IMR-90 (cell line): ENCODE results near the gene AICDA. TPM values are rescaled to one million over a fixed set of nuclear protein-coding genes. Genes with fewer than 3 reads are reported as not detected.

Experiments
- ATAC-seq: fragments of 200-7000 bp; cut with Tn5 transposase; 2 replicates; pipeline ENCODE4 v1.9.1; 2020; ENCODE audit warnings: low read depth, mild to moderate bottlenecking, moderate library complexity
- BruUV-seq: library from RNA; stranded (reverse); fragments of 400-500 nt; replicated peaks from 2 replicates; lab custom pipeline; 2021; lab: Mats Ljungman, UMichigan
- CTCF ChIA-PET: fragments of 300-600 bp; formaldehyde crosslinking; extraction: SDS; loops from one replicate; lab custom pipeline; 2021; ENCODE audit warnings: antibody characterized with exemption; lab: Yijun Ruan, JAX
- POLR2A ChIA-PET: fragments of 300-600 bp; sonication (Branson Sonifier 250); formaldehyde crosslinking; loops from one replicate; lab custom pipeline; 2022; ENCODE audit warnings: antibody characterized with exemption; ENCODE audit not compliant: unreplicated experiment; lab: Charles Lee
- DNase-seq: peaks from one replicate; pipeline ENCODE4 v3.0.0; 2013
- H2AFZ ChIP-seq: replicated peaks from 2 replicates; pipeline ENCODE3; 2013; ENCODE audit warnings: low read length, mild to moderate bottlenecking; ENCODE audit not compliant: poor library complexity
- H2AK5ac ChIP-seq: 2 replicates; pipeline ENCODE4 v1.6.1; 2013; ENCODE audit warnings: low read depth, low read length, inconsistent platforms
- H2AK9ac ChIP-seq: replicated peaks from 2 replicates; pipeline ENCODE3; 2013; ENCODE audit warnings: mild to moderate bottlenecking, low read depth, low read length, moderate library complexity; ENCODE audit not compliant: poor library complexity
- H2BK120ac ChIP-seq: 2 replicates; pipeline ENCODE4 v1.6.1; 2013; ENCODE audit warnings: low read depth, low read length, inconsistent platforms
- H2BK15ac ChIP-seq: 3 replicates; pipeline ENCODE4 v1.6.1; 2013; ENCODE audit warnings: low read depth, low read length, inconsistent platforms
- H2BK20ac ChIP-seq: 2 replicates; pipeline ENCODE4 v1.6.1; 2013; ENCODE audit warnings: low read depth, mild to moderate bottlenecking, inconsistent platforms, low read length, moderate library complexity
- H2BK5ac ChIP-seq: 2 replicates; pipeline ENCODE4 v1.6.1; 2013; ENCODE audit warnings: mild to moderate bottlenecking, low read depth, low read length, inconsistent platforms; ENCODE audit not compliant: poor library complexity, severe bottlenecking
- H3K14ac ChIP-seq: replicated peaks from 2 replicates; pipeline ENCODE4 v1.6.1; 2013; ENCODE audit warnings: low read depth, low read length, inconsistent platforms
- H3K18ac ChIP-seq: 2 replicates; pipeline ENCODE4 v1.6.1; 2013; ENCODE audit warnings: low read depth, low read length, control low read depth
- H3K23ac ChIP-seq: 2 replicates; pipeline ENCODE4 v1.6.1; 2013; ENCODE audit warnings: low read depth, low read length, inconsistent platforms
- H3K27ac ChIP-seq: 2 replicates; pipeline ENCODE4 v1.5.1; 2013; ENCODE audit warnings: mild to moderate bottlenecking, control low read depth, low read length; ENCODE audit not compliant: insufficient read depth
- H3K27me3 ChIP-seq: 2 replicates; pipeline ENCODE4 v1.6.1; 2013; ENCODE audit warnings: low read length; ENCODE audit not compliant: control insufficient read depth, insufficient read depth
- H3K36me3 ChIP-seq: 2 replicates; pipeline ENCODE4 v1.6.1; 2013; ENCODE audit warnings: low read length, mixed read lengths; ENCODE audit not compliant: control insufficient read depth, insufficient read depth
- H3K4ac ChIP-seq: 2 replicates; pipeline ENCODE4 v1.6.1; 2013; ENCODE audit warnings: low read depth, low read length, inconsistent platforms
- H3K4me1 ChIP-seq: 2 replicates; pipeline ENCODE4 v1.6.1; 2013; ENCODE audit warnings: low read length, mixed read lengths; ENCODE audit not compliant: control insufficient read depth, insufficient read depth
- H3K4me2 ChIP-seq: 2 replicates; pipeline ENCODE4 v1.6.1; 2013; ENCODE audit warnings: low read depth, mild to moderate bottlenecking, control low read depth, low read length, moderate library complexity
- H3K4me3 ChIP-seq: 2 replicates; pipeline ENCODE4 v1.5.1; 2013; ENCODE audit warnings: low read depth, mild to moderate bottlenecking, control low read depth, low read length, moderate library complexity; ENCODE audit not compliant: insufficient read depth
- H3K56ac ChIP-seq: 2 replicates; pipeline ENCODE4 v1.6.1; 2013; ENCODE audit warnings: low read length, inconsistent platforms; ENCODE audit not compliant: insufficient read depth; ENCODE audit errors: extremely low read depth
- H3K79me1 ChIP-seq, 2 experiments: 2 replicates each; pipeline ENCODE4 v1.6.1; 2013; ENCODE audit warnings: low read length in 2 of 2, inconsistent platforms in 1 of 2, low read depth in 1 of 2
- H3K9ac ChIP-seq: 2 replicates; pipeline ENCODE4 v1.6.1; 2013; ENCODE audit warnings: low read depth, low read length, control low read depth
- H3K9me1 ChIP-seq: 2 replicates; pipeline ENCODE4 v1.6.1; 2013; ENCODE audit warnings: low read length, inconsistent platforms; ENCODE audit not compliant: insufficient read depth
- H3K9me3 ChIP-seq: 2 replicates; pipeline ENCODE4 v1.6.1; 2013; ENCODE audit warnings: low read length; ENCODE audit not compliant: control insufficient read depth, insufficient read depth
- H4K20me1 ChIP-seq: 2 replicates; pipeline ENCODE4 v1.6.1; 2013; ENCODE audit warnings: low read length, inconsistent platforms; ENCODE audit not compliant: insufficient read depth
- H4K5ac ChIP-seq: 2 replicates; pipeline ENCODE4 v1.6.1; 2013; ENCODE audit warnings: mild to moderate bottlenecking, low read depth, low read length, control low read depth
- H4K8ac ChIP-seq, 2 experiments: 2 replicates each; pipeline ENCODE4 v1.6.1; 2013; ENCODE audit warnings: low read depth in 2 of 2, low read length in 2 of 2, control low read depth in 1 of 2, inconsistent platforms in 1 of 2
- H4K91ac ChIP-seq: 2 replicates; pipeline ENCODE4 v1.6.1; 2013; ENCODE audit warnings: low read depth, low read length, inconsistent platforms; ENCODE audit not compliant: insufficient read depth
- CHD1 ChIP-seq: IDR thresholded peaks from 2 replicates; pipeline ENCODE4 v1.6.1; 2012; ENCODE audit warnings: low read depth, low read length, improper control_type of control experiment
- FOS ChIP-seq: fragments of 150-350 bp; IDR thresholded peaks from 2 replicates; pipeline ENCODE4 v1.6.1; 2016; ENCODE audit warnings: low read depth, low read length
- MAFK ChIP-seq: IDR thresholded peaks from 2 replicates; pipeline ENCODE4 v1.6.1; 2012; ENCODE audit warnings: low read depth, low read length, improper control_type of control experiment
- MAZ ChIP-seq: IDR thresholded peaks from 2 replicates; pipeline ENCODE4 v1.6.1; 2012; ENCODE audit warnings: low read depth, mild to moderate bottlenecking, low read length, improper control_type of control experiment, moderate library complexity, borderline replicate concordance
- POLR2A ChIP-seq: IDR thresholded peaks from 2 replicates; pipeline ENCODE4 v1.6.1; 2012; ENCODE audit warnings: mild to moderate bottlenecking, low read depth, low read length
- RAD21 ChIP-seq: IDR thresholded peaks from 2 replicates; pipeline ENCODE4 v1.6.1; 2012; ENCODE audit warnings: low read length, improper control_type of control experiment
- RCOR1 ChIP-seq: IDR thresholded peaks from 2 replicates; pipeline ENCODE4 v1.6.1; 2012; ENCODE audit warnings: mild to moderate bottlenecking, low read length, improper control_type of control experiment; ENCODE audit not compliant: insufficient replicate concordance
- RFX5 ChIP-seq: IDR thresholded peaks from 2 replicates; pipeline ENCODE4 v1.8.0; 2012; ENCODE audit warnings: low read depth, mild to moderate bottlenecking, low read length, moderate library complexity
- SMC3 ChIP-seq: fragments of 150-350 bp; IDR thresholded peaks from 2 replicates; pipeline ENCODE4 v1.6.1; 2016; ENCODE audit warnings: low read depth, mild to moderate bottlenecking, antibody characterized with exemption, low read length, moderate library complexity
- WGBS, 2 experiments: methylation state at CpG; one replicate each; pipeline versions ENCODE4 v1.1.5 to v1.1.7; 2013; ENCODE audit warnings: missing lambda C conversion rate in 2 of 2; ENCODE audit not compliant: insufficient read length in 1 of 2; ENCODE audit errors: extremely low coverage in 2 of 2; 5-methylcytosine and 5-hydroxymethylcytosine counted together
- dilution Hi-C: fragments of 300-500 bp; cut with HindIII; formaldehyde crosslinking; loops from one replicate; pipeline ENCODE4 v1.14.3; 2018; ENCODE audit warnings: low sequenced_read_pairs; ENCODE audit not compliant: unreplicated experiment
- in situ Hi-C: fragments of 300-500 bp; cut with MboI; formaldehyde crosslinking; loops from 3 replicates; pipeline ENCODE4 v1.14.3; 2019; ENCODE audit warnings: low sequenced_read_pairs, inconsistent platforms, mixed read lengths
- intact Hi-C: fragments of 100-400 bp; cut with micrococcal nuclease; formaldehyde crosslinking; loops from 2 replicates; pipeline ENCODE4 v1.10.0; 2022
- polyA plus RNA-seq, 3 experiments: library from polyadenylated mRNA; depleted of rRNA; stranded (reverse); fragments of >200 nt; gene quantifications; 2 replicates each; pipeline ENCODE4 v1.2.3, GENCODE V29; 2012; ENCODE audit warnings: low replicate concordance in 1 of 3
- total RNA-seq: library from RNA; depleted of rRNA; stranded (reverse); fragments of >200 nt; gene quantifications from 2 replicates; pipeline ENCODE4 v1.2.3, GENCODE V29; 2012
- TF ChIP-seq, protein P1 (sequence below): fragments of 150-350 bp; IDR thresholded peaks from 2 replicates; pipeline ENCODE4 v1.6.1; 2017; ENCODE audit warnings: mild to moderate bottlenecking, antibody characterized with exemption, low read length, low read depth
- TF ChIP-seq, protein P2 (sequence below): conservative IDR thresholded peaks from 2 replicates; pipeline ENCODE4 v1.5.1; 2012; ENCODE audit warnings: mild to moderate bottlenecking, low read depth, low read length, improper control_type of control experiment

Gene AICDA
- total and polyA plus RNA-seq, 2 of the 4 experiments (the other 2 are of a cell fraction): not detected

DNA sequence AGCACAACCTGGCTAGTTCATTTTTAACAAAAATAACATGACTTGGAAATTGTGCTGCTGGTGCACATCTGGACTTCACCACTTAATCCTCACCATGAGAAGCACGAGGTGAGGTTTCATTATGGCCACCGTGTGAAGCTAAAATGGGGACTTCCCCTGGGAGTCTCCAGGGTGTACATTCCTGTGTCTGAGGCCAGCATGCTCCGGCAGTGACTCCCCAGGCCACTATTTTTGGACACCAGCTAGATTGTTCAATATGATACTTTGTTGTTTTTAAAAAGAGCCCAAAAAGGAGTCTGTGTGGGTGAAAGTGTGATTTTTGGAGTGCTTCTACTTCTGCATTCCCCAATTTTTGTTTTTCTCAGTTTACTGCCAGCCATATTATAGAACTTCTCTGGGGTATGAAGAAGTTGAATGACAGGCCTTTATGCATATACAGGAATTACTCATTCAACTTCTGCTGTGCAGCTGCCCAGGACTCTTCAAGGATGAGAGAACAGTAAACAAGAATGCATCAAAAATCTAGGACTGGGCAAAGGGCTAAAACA lies 16.9 kb upstream of the AICDA start:
- Histone ChIP-seq H3K4me3 (no peak overlapping the region), H4K91ac (no peak overlapping the region), H2BK15ac (no peak overlapping the region), H3K36me3 (no peaks in the 10 kb centered on the region), H3K56ac (no peak overlapping the region), H3K14ac (no peak overlapping the region), H2AFZ (no peak overlapping the region), H3K9me3 (no peaks in the 10 kb centered on the region), H3K27ac (no peak overlapping the region), H2BK5ac (no peak overlapping the region), H4K5ac (no peak overlapping the region), H3K79me1 (no peaks in the 10 kb centered on the region), H3K9me1 (no peaks in the 10 kb centered on the region), H2BK20ac (no peak overlapping the region), H3K18ac (no peak overlapping the region), H3K4me2 (no peak overlapping the region), H4K20me1 (no peaks in the 10 kb centered on the region), H3K27me3 (no peaks in the 10 kb centered on the region), H2AK9ac (no peak overlapping the region), H4K8ac (no peak overlapping the region), H3K4me1 (no peaks in the 10 kb centered on the region), H2BK120ac (no peak overlapping the region), H3K9ac (no peak overlapping the region), H2AK5ac (no peak overlapping the region), H3K23ac (no peak overlapping the region), H3K4ac (no peak overlapping the region)
- POLR2A ChIA-PET: no interaction called here
- intact Hi-C loops (no loop called here), in situ Hi-C loops (no loop called here), dilution Hi-C loops (no loop called here)
- TF ChIP-seq, protein P1, sequence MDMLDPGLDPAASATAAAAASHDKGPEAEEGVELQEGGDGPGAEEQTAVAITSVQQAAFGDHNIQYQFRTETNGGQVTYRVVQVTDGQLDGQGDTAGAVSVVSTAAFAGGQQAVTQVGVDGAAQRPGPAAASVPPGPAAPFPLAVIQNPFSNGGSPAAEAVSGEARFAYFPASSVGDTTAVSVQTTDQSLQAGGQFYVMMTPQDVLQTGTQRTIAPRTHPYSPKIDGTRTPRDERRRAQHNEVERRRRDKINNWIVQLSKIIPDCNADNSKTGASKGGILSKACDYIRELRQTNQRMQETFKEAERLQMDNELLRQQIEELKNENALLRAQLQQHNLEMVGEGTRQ: no peak
- TF ChIP-seq, protein P2, sequence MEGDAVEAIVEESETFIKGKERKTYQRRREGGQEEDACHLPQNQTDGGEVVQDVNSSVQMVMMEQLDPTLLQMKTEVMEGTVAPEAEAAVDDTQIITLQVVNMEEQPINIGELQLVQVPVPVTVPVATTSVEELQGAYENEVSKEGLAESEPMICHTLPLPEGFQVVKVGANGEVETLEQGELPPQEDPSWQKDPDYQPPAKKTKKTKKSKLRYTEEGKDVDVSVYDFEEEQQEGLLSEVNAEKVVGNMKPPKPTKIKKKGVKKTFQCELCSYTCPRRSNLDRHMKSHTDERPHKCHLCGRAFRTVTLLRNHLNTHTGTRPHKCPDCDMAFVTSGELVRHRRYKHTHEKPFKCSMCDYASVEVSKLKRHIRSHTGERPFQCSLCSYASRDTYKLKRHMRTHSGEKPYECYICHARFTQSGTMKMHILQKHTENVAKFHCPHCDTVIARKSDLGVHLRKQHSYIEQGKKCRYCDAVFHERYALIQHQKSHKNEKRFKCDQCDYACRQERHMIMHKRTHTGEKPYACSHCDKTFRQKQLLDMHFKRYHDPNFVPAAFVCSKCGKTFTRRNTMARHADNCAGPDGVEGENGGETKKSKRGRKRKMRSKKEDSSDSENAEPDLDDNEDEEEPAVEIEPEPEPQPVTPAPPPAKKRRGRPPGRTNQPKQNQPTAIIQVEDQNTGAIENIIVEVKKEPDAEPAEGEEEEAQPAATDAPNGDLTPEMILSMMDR: no peak
- TF ChIP-seq MAZ (no peak), RAD21 (no peak), CHD1 (no peak), MAFK (no peak), POLR2A (no peak), SMC3 (no peak), RCOR1 (no peak), RFX5 (no peak), FOS (no peak)
- ATAC-seq (no peak), DNase-seq (no peak)
- no CpG with 5 or more reads among the region's 3 CpGs for WGBS, 2 experiments
- CTCF ChIA-PET: no interaction called here
- BruUV-seq: no TSS peak
